ENCODE results near the gene FAM216A.
"Not testable (repeated sequence)": the region's sequence is repeated elsewhere in the genome, so short reads cannot be mapped to it uniquely, and the experiment has no call there.

The FAM216A gene

GRCh38 chr12:110468214-110469048 is at the start of gene FAM216A, which contains the start of gene GPN3:
FAM216A (plus strand) TSS chr12:110468845; CDS start chr12:110468876, 31 bp downstream.
GPN3 (minus strand) TSS chr12:110468257; CDS start chr12:110468203, 54 bp downstream.
- in situ Hi-C loops (cut with HindIII; ENCODE audit: low sequenced_read_pairs): loop anchor here (5.0 kb wide), 1 partner anchor 34 kb away; the partner anchor contains the start of genes RAD9B and VPS29

- in situ Hi-C loops (cut with HindIII; ENCODE audit: low sequenced_read_pairs): not testable (repeated sequence)
Measured at GRCh38 chr12:110420644-110421043, 48.0 kb upstream of the FAM216A start.

- in situ Hi-C loops (cut with HindIII; ENCODE audit: low sequenced_read_pairs): no loop called here
Measured at GRCh38 chr12:110421159-110421661, 47.4 kb upstream of the FAM216A start.

- in situ Hi-C loops (cut with HindIII; ENCODE audit: low sequenced_read_pairs): no loop called here
Measured at GRCh38 chr12:110421701-110422100, 46.9 kb upstream of the FAM216A start.

GRCh38 chr12:110424237-110424636 is 44.4 kb upstream of the FAM216A start:
- in situ Hi-C loops (cut with HindIII; ENCODE audit: low sequenced_read_pairs): no loop called here

GRCh38 chr12:110426406-110426805 is 42.2 kb upstream of the FAM216A start:
- in situ Hi-C loops (cut with HindIII; ENCODE audit: low sequenced_read_pairs): no loop called here

- in situ Hi-C loops (cut with HindIII; ENCODE audit: low sequenced_read_pairs): not testable (repeated sequence)
Measured at GRCh38 chr12:110429676-110430075, 39.0 kb upstream of the FAM216A start.

GRCh38 chr12:110431957-110432587 is 36.6 kb upstream of the FAM216A start:
- in situ Hi-C loops (cut with HindIII; ENCODE audit: low sequenced_read_pairs): no loop called here

- in situ Hi-C loops (cut with HindIII; ENCODE audit: low sequenced_read_pairs): no loop called here
Measured at GRCh38 chr12:110436231-110436630, 32.4 kb upstream of the FAM216A start.

GRCh38 chr12:110444455-110444854 is 24.2 kb upstream of the FAM216A start:
- in situ Hi-C loops (cut with HindIII; ENCODE audit: low sequenced_read_pairs): no loop called here

- in situ Hi-C loops (cut with HindIII; ENCODE audit: low sequenced_read_pairs): no loop called here
Measured at GRCh38 chr12:110449799-110450497, 18.7 kb upstream of the FAM216A start, which contains the start of gene ARPC3. ARPC3 (minus strand) TSS chr12:110450337; CDS start chr12:110450260, 77 bp downstream.

GRCh38 chr12:110451263-110451662 is 17.4 kb upstream of the FAM216A start:
- in situ Hi-C loops (cut with HindIII; ENCODE audit: low sequenced_read_pairs): no loop called here

GRCh38 chr12:110453569-110454296 is 14.9 kb upstream of the FAM216A start:
- in situ Hi-C loops (cut with HindIII; ENCODE audit: low sequenced_read_pairs): no loop called here

- in situ Hi-C loops (cut with HindIII; ENCODE audit: low sequenced_read_pairs): no loop called here
Measured at GRCh38 chr12:110458756-110459155, 9.9 kb upstream of the FAM216A start.

- in situ Hi-C loops (cut with HindIII; ENCODE audit: low sequenced_read_pairs): not testable (repeated sequence)
Measured at GRCh38 chr12:110461189-110461588, 7.5 kb upstream of the FAM216A start.

GRCh38 chr12:110465024-110465423 is 3.6 kb upstream of the FAM216A start:
- in situ Hi-C loops (cut with HindIII; ENCODE audit: low sequenced_read_pairs): loop anchor here (5.0 kb wide), 1 partner anchor 37 kb away; the partner anchor contains the start of genes RAD9B and VPS29

- in situ Hi-C loops (cut with HindIII; ENCODE audit: low sequenced_read_pairs): loop anchor here (5.0 kb wide), 1 partner anchor 37 kb away; the partner anchor contains the start of genes RAD9B and VPS29
Measured at GRCh38 chr12:110465765-110466164, 2.9 kb upstream of the FAM216A start.

GRCh38 chr12:110466791-110467190 is 1.9 kb upstream of the FAM216A start:
- in situ Hi-C loops (cut with HindIII; ENCODE audit: low sequenced_read_pairs): loop anchor here (5.0 kb wide), 1 partner anchor 36 kb away; the partner anchor contains the start of genes RAD9B and VPS29

- in situ Hi-C loops (cut with HindIII; ENCODE audit: low sequenced_read_pairs): loop anchor here (5.0 kb wide), 1 partner anchor 34 kb away; the partner anchor contains the start of genes RAD9B and VPS29
Measured at GRCh38 chr12:110467847-110468213, 815 bp upstream of the FAM216A start.

- in situ Hi-C loops (cut with HindIII; ENCODE audit: low sequenced_read_pairs): no loop called here
Measured at GRCh38 chr12:110475426-110475825, 6.8 kb downstream of the FAM216A start.

Data from DLD1 (cell line).